HL-60 (cell line): ENCODE measurements around the gene GNAS.

Experiments used
- DNase-seq, 2 experiments: peaks; one replicate each; pipeline ENCODE4 v3.0.0-alpha.2; 2010 to 2020; ENCODE audit warnings: low read depth in 1 of 2, low spot score in 1 of 2
- H3K27ac ChIP-seq: fragments of 250-450 bp; sonication (Bioruptor Pico); replicated peaks from 2 replicates; pipeline ENCODE4 v1.5.1; 2020; ENCODE audit warnings: mild to moderate bottlenecking, moderate library complexity
- H3K27me3 ChIP-seq: fragments of 250-450 bp; sonication (Bioruptor Pico); 2 replicates; pipeline ENCODE4 v1.5.1; 2021; ENCODE audit warnings: mild to moderate bottlenecking, moderate library complexity; ENCODE audit not compliant: insufficient read depth, poor library complexity, severe bottlenecking
- H3K4me3 ChIP-seq: replicated peaks from 2 replicates; pipeline ENCODE4 v1.5.1; 2011; ENCODE audit warnings: mild to moderate bottlenecking, control low read depth, low read length; ENCODE audit not compliant: insufficient read depth
- GABPA ChIP-seq: IDR thresholded peaks from 2 replicates; pipeline ENCODE4 v1.6.1; 2012; ENCODE audit warnings: low read depth
- POLR2AphosphoS5 ChIP-seq: IDR thresholded peaks from 2 replicates; pipeline ENCODE4 v1.6.1; 2012; ENCODE audit warnings: low read depth
- REST ChIP-seq: IDR thresholded peaks from 2 replicates; pipeline ENCODE4 v1.6.1; 2012; ENCODE audit warnings: low read depth; ENCODE audit not compliant: insufficient replicate concordance
- SPI1 ChIP-seq: IDR thresholded peaks from 2 replicates; pipeline ENCODE4 v1.6.1; 2012; ENCODE audit warnings: low read depth, mild to moderate bottlenecking, borderline replicate concordance
- TF ChIP-seq, protein P1 (sequence below): IDR thresholded peaks from one replicate; pipeline ENCODE4 v1.5.1; 2011; ENCODE audit warnings: low read length, control low read depth, inconsistent platforms; ENCODE audit not compliant: insufficient read depth

Gene GNAS

DNA sequence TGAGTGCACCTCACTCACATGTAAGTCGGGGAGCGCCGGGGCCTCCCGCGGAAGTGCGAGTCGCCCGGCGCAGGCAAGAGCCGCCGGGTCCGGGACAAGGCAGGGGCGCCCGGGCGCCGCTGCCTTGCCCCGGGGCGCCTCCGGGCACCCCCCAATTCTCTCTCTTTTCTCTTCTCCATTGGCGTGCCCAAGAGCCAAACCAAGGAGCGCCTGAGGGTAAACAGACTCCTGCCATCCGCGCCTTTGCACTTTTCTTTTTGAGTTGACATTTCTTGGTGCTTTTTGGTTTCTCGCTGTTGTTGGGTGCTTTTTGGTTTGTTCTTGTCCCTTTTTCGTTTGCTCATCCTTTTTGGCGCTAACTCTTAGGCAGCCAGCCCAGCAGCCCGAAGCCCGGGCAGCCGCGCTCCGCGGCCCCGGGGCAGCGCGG lies 36.8 kb downstream of the GNAS start:
- TF ChIP-seq GABPA (no peak), SPI1 (no peak), REST (no peak), POLR2AphosphoS5 (no peak)
- TF ChIP-seq, protein P1, sequence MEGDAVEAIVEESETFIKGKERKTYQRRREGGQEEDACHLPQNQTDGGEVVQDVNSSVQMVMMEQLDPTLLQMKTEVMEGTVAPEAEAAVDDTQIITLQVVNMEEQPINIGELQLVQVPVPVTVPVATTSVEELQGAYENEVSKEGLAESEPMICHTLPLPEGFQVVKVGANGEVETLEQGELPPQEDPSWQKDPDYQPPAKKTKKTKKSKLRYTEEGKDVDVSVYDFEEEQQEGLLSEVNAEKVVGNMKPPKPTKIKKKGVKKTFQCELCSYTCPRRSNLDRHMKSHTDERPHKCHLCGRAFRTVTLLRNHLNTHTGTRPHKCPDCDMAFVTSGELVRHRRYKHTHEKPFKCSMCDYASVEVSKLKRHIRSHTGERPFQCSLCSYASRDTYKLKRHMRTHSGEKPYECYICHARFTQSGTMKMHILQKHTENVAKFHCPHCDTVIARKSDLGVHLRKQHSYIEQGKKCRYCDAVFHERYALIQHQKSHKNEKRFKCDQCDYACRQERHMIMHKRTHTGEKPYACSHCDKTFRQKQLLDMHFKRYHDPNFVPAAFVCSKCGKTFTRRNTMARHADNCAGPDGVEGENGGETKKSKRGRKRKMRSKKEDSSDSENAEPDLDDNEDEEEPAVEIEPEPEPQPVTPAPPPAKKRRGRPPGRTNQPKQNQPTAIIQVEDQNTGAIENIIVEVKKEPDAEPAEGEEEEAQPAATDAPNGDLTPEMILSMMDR: no peak
- peak overlapping the region; percentile 49 for H3K4me3 ChIP-seq
- H3K27me3 ChIP-seq: no peaks in the 10 kb centered on the region
- DNase-seq: no peak
- peak overlapping the region; percentile 63 for H3K27ac ChIP-seq

- Histone ChIP-seq H3K4me3 (peak overlapping the region; percentile 49), H3K27ac (peak overlapping the region; percentile 86), H3K27me3 (no peaks in the 10 kb centered on the region)
- TF ChIP-seq SPI1 (no peak), POLR2AphosphoS5 (no peak)
- TF ChIP-seq, protein P1: no peak
- no peak for DNase-seq
These were observed 37.4 kb downstream of the GNAS start for GRCh38 chr20:58889798-58890517.

DNA sequence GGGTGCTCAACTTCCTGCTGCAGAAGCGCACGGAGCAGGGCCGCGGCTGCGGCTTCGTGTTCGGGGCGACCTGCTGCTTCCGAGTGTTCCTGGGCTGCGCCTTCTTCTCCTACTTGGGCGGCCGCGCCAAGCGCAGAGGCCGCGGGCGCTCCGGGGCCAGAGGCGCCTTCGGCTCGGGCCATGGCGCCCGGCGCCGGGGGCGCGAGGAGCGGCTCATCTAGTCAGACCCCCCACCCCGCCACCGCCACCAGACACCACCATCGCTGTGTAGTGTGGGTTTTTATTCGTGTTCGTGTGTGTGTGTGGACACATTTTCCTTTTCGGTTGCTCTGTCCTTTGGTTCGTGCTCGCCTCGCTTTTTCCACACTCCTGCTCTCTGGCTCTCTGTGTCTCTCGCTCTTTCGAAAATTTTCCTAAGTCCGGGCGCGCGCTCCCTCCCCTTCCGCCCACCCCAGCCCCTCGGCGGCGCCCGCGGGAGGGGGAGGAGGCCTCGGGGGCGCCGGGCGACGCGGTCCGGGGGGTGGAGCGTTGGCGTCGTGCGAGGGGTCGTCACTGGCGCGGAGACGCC lies 38.1 kb downstream of the GNAS start:
- Histone ChIP-seq H3K4me3 (peak overlapping the region; percentile 49), H3K27ac (peak overlapping the region; percentile 86), H3K27me3 (no peaks in the 10 kb centered on the region)
- DNase-seq: peak in 1 of 2 experiments; percentile 67
- TF ChIP-seq, protein P1: no peak
- TF ChIP-seq SPI1: no peak
- peak; percentile 66; the same call in 1 of the 2 replicates for TF ChIP-seq POLR2AphosphoS5
- TF ChIP-seq GABPA: no peak
- TF ChIP-seq REST: peak; percentile 22
